NB4 (cell line): ENCODE results near the gene SCUBE3.
A peak's percentile ranks its signal among the peaks of the same experiment; 100 is the strongest.

Experiments
- DNase-seq: peaks from one replicate; pipeline ENCODE4 v3.0.0; 2010; ENCODE audit warnings: low read depth
- H3K4me3 ChIP-seq: one replicate; pipeline ENCODE4 v1.5.1; 2011; ENCODE audit warnings: mild to moderate bottlenecking, low read depth, low read length, moderate library complexity
- MYC ChIP-seq: IDR thresholded peaks from 2 replicates; pipeline ENCODE4 v1.6.1; 2011; ENCODE audit warnings: low read depth, low read length
- POLR2A ChIP-seq: IDR thresholded peaks from 2 replicates; pipeline ENCODE4 v1.6.1; 2011; ENCODE audit warnings: mild to moderate bottlenecking; ENCODE audit not compliant: insufficient read length; ENCODE audit errors: extremely low read depth
- TF ChIP-seq, protein P1 (sequence below): IDR thresholded peaks from 2 replicates; pipeline ENCODE4 v1.6.1; 2011; ENCODE audit warnings: low read depth, low read length
- TF ChIP-seq, protein P2 (sequence below): IDR thresholded peaks from one replicate; pipeline ENCODE4 v1.5.1; 2012; ENCODE audit warnings: low read depth, low read length

Gene SCUBE3

DNA sequence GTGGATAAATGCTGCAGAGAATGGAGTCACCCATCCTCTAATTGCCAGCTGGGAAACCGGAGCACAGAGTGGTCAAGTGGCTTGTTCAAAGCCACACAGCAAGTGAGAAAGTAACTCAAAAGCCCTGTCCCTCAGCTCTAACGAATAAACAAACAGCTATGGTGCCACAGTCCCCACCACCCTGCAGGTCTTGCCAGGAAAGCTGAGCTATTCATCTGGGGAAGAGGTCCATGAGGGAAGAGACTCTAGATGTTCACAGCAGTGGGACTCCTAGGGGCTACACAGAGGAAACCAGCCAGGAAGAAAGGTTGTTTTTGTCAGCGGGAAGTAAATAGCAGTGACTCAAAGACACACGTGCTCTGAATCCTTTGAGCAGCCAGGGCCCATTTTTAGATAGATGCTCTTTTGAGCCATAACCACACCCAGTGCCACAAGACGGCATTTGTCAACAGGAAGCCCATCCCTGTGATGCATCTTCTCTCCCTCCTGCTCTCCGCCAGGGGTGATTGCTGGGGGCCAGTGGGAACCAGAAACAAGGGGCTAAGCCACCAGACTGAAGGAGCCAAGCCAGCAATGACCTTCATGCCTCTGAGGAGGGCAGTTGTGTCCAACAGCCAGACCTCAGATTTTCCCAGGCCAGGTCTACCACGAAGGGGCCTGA, 40.2 kb upstream of the SCUBE3 start:
- H3K4me3 ChIP-seq: no peak overlapping the region
- TF ChIP-seq POLR2A: no peak
- TF ChIP-seq, protein P1, sequence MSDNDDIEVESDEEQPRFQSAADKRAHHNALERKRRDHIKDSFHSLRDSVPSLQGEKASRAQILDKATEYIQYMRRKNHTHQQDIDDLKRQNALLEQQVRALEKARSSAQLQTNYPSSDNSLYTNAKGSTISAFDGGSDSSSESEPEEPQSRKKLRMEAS: no peak
- DNase-seq: no peak

DNA sequence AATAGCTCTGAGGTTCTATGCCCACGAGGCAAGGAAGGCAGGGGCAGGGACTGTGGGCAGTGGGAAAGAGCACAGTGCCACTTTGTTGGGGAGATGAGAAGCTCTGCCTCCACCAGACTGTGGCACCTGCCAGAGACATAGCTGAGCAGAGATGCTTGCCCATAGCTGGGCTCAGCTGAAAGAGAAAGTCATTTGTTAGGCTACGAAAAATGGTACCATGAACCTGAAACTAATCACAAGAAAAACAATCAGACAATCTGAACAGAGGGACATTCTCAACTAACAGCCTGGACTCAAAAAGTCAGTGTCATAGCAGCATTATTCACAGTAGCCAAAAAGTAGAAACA, 39.7 kb upstream of the SCUBE3 start:
- H3K4me3 ChIP-seq: no peak overlapping the region
- DNase-seq: no peak
- no peak for TF ChIP-seq MYC
- TF ChIP-seq, protein P2, sequence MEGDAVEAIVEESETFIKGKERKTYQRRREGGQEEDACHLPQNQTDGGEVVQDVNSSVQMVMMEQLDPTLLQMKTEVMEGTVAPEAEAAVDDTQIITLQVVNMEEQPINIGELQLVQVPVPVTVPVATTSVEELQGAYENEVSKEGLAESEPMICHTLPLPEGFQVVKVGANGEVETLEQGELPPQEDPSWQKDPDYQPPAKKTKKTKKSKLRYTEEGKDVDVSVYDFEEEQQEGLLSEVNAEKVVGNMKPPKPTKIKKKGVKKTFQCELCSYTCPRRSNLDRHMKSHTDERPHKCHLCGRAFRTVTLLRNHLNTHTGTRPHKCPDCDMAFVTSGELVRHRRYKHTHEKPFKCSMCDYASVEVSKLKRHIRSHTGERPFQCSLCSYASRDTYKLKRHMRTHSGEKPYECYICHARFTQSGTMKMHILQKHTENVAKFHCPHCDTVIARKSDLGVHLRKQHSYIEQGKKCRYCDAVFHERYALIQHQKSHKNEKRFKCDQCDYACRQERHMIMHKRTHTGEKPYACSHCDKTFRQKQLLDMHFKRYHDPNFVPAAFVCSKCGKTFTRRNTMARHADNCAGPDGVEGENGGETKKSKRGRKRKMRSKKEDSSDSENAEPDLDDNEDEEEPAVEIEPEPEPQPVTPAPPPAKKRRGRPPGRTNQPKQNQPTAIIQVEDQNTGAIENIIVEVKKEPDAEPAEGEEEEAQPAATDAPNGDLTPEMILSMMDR: no peak
- no peak for TF ChIP-seq POLR2A
- TF ChIP-seq, protein P1: no peak

DNA sequence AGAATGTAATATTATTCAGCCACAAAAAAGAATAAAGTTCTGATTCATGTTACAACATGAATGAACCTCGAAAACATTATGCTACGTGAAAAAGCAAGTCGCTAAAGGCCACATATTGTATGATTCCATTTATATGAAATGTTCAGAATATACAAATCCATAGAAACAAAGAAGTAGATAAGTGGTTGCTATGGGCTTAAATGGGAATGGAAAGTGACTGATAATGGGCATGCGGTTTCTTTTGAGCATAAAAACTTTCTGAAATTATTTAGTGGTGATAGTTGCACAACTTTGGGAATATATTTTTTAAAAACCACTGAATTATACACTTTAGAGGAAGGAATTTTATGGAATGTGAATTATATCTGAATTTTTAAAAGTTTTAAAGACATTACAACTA, 39.3 kb upstream of the SCUBE3 start:
- no peak for DNase-seq
- TF ChIP-seq, protein P1: no peak
- TF ChIP-seq MYC (no peak), POLR2A (no peak)
- TF ChIP-seq, protein P2: no peak
- H3K4me3 ChIP-seq: no peak overlapping the region

DNA sequence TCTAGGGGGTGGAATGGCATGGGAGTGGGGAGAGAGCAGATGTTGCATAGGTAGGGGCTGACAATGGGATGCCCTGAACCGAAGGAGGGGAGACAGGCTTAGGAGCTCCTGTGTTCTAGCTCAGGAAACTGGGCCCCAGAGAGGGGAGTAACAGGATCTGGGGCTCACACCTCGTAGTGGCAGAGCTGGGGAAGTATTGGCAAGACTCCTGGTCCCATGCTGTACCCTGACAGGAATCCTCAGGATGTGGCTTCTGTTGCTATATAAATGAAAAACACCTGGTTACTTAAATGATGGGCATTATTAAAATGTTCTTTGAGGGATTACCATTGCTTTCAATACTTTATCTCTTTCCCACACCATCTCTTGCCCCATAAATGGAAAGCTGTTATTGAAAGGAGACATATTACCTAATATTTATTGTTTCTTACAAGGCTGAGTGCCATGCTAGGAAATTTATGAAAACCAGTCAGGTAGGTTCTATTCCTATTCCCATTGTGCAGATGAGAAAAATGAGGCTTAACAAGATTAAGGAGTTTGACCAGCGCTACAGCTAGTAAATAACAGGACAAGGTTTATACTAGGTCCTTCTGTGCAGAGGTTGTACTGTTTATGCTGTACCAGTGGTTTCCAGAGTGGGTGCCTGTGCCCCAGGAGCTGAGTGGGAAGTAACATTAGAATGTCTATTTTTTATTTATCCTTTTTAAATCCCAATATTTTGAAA, 37.3 kb upstream of the SCUBE3 start:
- TF ChIP-seq, protein P2: no peak
- TF ChIP-seq MYC (no peak), POLR2A (no peak)
- TF ChIP-seq, protein P1: no peak
- DNase-seq: no peak
- no peak overlapping the region for H3K4me3 ChIP-seq

DNA sequence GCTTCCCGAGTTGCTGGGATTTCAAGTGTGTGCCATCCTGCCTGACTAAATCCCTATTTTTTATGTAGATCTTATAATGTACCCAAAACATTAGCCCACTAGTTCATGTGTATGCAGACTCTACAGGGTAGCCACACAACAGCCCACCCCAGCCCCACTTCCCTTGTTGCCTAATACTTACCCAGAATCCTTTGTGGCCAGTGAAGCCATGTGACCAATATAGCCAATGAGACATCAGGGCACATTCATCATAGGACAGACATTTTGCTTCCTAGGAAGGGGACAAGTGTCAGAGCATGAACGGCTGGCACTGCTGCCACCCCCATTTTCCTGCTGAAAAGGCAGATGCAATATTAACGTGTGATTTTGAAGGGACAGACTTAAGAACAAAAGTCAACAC, 36.6 kb upstream of the SCUBE3 start:
- H3K4me3 ChIP-seq: no peak overlapping the region
- peak; percentile 42 for DNase-seq
- no peak for TF ChIP-seq POLR2A
- no peak for TF ChIP-seq MYC
- TF ChIP-seq, protein P2: no peak
- TF ChIP-seq, protein P1: no peak

DNA sequence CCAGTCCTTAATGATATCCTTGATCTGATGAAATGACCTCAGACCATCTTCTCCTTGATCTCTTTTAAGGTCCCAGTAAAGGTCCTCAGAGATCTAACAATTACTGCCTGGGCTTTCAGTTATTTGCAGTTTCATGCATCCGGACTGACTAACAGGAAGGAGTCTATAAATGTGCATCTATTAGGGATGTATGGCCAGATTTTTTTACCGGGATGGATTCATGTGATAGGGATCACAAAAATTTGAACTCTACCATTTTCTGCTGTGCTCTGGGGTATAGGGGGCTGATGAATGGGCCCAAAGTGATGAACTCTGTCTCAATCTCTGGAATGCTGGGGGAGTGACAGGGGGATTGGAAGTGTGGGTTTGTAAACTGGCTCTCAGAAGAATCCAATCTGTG, 36.2 kb upstream of the SCUBE3 start:
- TF ChIP-seq MYC: no peak
- TF ChIP-seq, protein P2: no peak
- TF ChIP-seq, protein P1: no peak
- TF ChIP-seq POLR2A: no peak
- no peak overlapping the region for H3K4me3 ChIP-seq

More for the DNA sequence above, 36.2 kb upstream of the SCUBE3 start:
- no peak for DNase-seq
